Thoracic aorta (tissue), 2 donors: ENCODE measurements around the gene SCN5A. TPM values are rescaled to one million over a fixed set of nuclear protein-coding genes. Genes with fewer than 3 reads are reported as not detected.

Experiments used
- ATAC-seq: fragments of 150-250 bp; one replicate; pipeline ENCODE4 v1.8.0; 2017; ENCODE audit warnings: low read depth; ENCODE audit not compliant: insufficient number of reproducible peaks, low FRiP score
- DNase-seq: peaks from one replicate; pipeline ENCODE4 v3.0.0-alpha.2; 2020; ENCODE audit warnings: low spot score
- H3K27ac ChIP-seq, 2 donors: fragments of 200-600 bp; sonication (generic); 1 replicate in 1 of 2; 2 replicates in 1 of 2; pipeline ENCODE4 v1.5.1; 2016; ENCODE audit warnings: mild to moderate bottlenecking in 2 of 2, moderate library complexity in 2 of 2
- H3K27me3 ChIP-seq: fragments of 200-600 bp; sonication (generic); replicated peaks from 2 replicates; pipeline ENCODE4 v1.6.0; 2016; ENCODE audit warnings: mild to moderate bottlenecking; ENCODE audit not compliant: insufficient read depth
- H3K36me3 ChIP-seq: fragments of 200-600 bp; sonication (generic); one replicate; pipeline ENCODE4 v1.5.1; 2016
- H3K4me1 ChIP-seq, 2 donors: fragments of 200-600 bp; sonication (generic); 1 replicate in 1 of 2; 2 replicates in 1 of 2; pipeline versions ENCODE4 v1.5.1 to v1.6.0; 2016; ENCODE audit warnings: low read depth in 2 of 2, mild to moderate bottlenecking in 1 of 2; ENCODE audit not compliant: control insufficient read depth in 1 of 2
- H3K4me3 ChIP-seq: fragments of 200-600 bp; sonication (generic); 2 replicates; pipeline ENCODE4 v1.5.1; 2016; ENCODE audit warnings: mild to moderate bottlenecking
- H3K9me3 ChIP-seq: fragments of 200-600 bp; sonication (generic); 2 replicates; pipeline ENCODE4 v1.5.1; 2016
- CTCF ChIP-seq: fragments of 200-600 bp; sonication (generic); IDR thresholded peaks from one replicate; pipeline ENCODE4 v1.5.1; 2019; ENCODE audit warnings: antibody characterized with exemption
- total RNA-seq, 2 donors: library from RNA; depleted of rRNA; stranded (reverse); fragments of >200 nt; gene quantifications; one replicate each; pipeline versions ENCODE4 v1.1.0 to v1.2.3, GENCODE V29; 2016

Gene SCN5A
- total RNA-seq, 2 donors from 2014 or later = 5.4 to 14.4 TPM

- DNase-seq (no peak), ATAC-seq (no peak)
- no peaks in the 10 kb centered on the region for H3K9me3 ChIP-seq
- H3K4me1 ChIP-seq = no peaks in the 10 kb centered on the region
- H3K36me3 ChIP-seq = no peaks in the 10 kb centered on the region
- H3K27ac ChIP-seq = no peak overlapping the region
- H3K27me3 ChIP-seq = no peaks in the 10 kb centered on the region
- no peak overlapping the region for H3K4me3 ChIP-seq
- TF ChIP-seq CTCF = no peak
Measured at GRCh38 chr3:38600551-38600950, 48.9 kb downstream of the SCN5A start.

DNA sequence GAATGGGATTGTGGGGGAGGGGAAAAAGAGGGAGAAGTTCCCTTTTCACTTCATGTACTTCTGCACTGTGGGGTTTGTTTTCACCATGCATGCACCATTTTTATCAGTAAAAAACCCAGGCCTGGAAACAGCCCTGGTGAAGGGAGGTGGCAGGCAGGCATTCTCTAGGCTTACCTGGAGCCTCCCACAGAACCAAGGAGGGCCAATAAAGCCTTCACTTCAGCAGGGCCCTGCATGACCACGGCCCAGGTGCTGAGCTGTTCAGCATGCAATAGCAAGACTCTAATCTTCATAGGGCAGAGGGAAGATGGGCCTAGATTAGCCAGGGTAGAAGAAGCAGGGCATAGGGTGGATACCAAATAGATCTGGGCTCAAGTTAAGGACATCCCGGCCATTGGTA is 49.6 kb downstream of the SCN5A start:
- Histone ChIP-seq H3K4me3 (no peak overlapping the region), H3K27ac (no peak overlapping the region), H3K36me3 (no peaks in the 10 kb centered on the region), H3K9me3 (no peaks in the 10 kb centered on the region), H3K27me3 (no peaks in the 10 kb centered on the region), H3K4me1 (no peaks in the 10 kb centered on the region)
- DNase-seq (no peak), ATAC-seq (no peak)
- no peak for TF ChIP-seq CTCF

DNA sequence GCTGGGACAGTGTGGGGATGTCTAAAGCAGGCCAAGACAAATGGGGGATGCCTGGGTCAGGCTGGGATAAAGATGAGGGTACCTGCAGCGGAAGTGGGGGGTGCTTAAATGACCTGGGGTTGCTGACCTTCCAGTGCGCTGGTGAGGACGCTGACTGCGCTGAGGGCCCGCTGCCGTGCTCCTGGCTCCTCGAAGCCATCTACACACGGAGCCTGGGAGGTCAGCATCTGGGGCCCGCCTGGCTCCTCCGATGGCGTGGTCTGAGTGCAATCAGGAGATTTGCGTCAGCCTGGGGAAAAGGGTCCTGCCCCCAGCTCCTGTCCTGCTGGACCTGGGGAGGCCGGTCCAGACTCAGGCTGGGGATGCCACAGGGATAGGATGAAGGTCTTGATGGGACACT is 50.7 kb downstream of the SCN5A start:
- Histone ChIP-seq H3K27me3 (no peaks in the 10 kb centered on the region), H3K9me3 (no peaks in the 10 kb centered on the region), H3K4me1 (no peaks in the 10 kb centered on the region), H3K27ac (no peak overlapping the region), H3K4me3 (no peak overlapping the region), H3K36me3 (no peaks in the 10 kb centered on the region)
- ATAC-seq = no peak
- DNase-seq = no peak
- TF ChIP-seq CTCF = no peak

DNA sequence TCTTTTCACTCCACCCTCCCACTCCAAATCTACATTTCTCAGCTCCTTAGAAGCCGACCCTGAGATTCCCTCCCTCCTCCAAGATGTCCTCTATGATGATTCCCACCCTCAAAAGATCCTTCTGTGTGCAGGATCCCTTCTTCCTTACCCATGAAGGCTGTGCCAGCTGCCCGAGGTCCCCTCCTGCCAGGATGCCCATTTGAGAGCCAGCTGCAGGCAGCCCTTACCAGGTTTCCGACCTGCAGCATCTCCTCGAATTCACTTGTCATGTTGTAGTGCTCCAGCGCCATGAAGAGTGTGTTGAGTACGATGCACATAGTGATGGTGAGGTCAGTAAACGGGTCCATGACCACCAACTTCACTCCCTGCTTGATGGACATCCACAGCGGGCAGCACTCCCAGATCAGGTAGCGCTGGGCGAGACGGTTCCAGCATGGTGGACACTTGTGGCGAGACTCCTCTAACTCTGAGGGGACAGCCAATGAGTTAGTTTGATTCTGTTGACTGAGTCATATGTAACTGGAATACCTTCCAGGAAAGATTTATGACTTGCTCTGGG is 51.9 kb downstream of the SCN5A start:
- DNase-seq (no peak), ATAC-seq (no peak)
- no peaks in the 10 kb centered on the region for H3K27me3 ChIP-seq
- H3K4me1 ChIP-seq = no peaks in the 10 kb centered on the region
- H3K4me3 ChIP-seq = no peak overlapping the region
- no peak overlapping the region for H3K27ac ChIP-seq
- H3K36me3 ChIP-seq = no peaks in the 10 kb centered on the region
- no peak for TF ChIP-seq CTCF
- no peaks in the 10 kb centered on the region for H3K9me3 ChIP-seq

DNA sequence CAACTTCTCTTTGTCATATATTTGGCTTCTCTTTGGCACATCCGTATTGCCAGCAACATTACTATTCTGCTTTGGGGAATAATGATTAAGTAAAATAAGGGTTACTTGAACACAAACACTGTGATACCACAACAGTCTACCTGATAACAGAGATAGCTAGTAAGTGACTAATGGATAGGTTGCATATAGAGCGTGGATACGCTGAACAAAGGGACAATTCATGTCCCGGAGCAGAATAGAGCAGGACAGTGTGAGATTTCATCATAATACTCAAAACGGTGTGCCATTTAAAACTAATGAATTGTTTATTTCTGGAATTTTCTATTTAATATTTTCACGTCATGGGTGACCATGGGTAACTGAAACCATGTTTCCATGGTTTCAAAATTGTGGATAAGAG is 54.1 kb downstream of the SCN5A start:
- ATAC-seq (no peak), DNase-seq (no peak)
- Histone ChIP-seq H3K36me3 (no peaks in the 10 kb centered on the region), H3K27me3 (no peaks in the 10 kb centered on the region), H3K9me3 (no peaks in the 10 kb centered on the region), H3K4me3 (no peak overlapping the region), H3K4me1 (no peaks in the 10 kb centered on the region), H3K27ac (no peak overlapping the region)
- TF ChIP-seq CTCF = no peak
